ENCODE data around the gene GRHPR.

DNA sequence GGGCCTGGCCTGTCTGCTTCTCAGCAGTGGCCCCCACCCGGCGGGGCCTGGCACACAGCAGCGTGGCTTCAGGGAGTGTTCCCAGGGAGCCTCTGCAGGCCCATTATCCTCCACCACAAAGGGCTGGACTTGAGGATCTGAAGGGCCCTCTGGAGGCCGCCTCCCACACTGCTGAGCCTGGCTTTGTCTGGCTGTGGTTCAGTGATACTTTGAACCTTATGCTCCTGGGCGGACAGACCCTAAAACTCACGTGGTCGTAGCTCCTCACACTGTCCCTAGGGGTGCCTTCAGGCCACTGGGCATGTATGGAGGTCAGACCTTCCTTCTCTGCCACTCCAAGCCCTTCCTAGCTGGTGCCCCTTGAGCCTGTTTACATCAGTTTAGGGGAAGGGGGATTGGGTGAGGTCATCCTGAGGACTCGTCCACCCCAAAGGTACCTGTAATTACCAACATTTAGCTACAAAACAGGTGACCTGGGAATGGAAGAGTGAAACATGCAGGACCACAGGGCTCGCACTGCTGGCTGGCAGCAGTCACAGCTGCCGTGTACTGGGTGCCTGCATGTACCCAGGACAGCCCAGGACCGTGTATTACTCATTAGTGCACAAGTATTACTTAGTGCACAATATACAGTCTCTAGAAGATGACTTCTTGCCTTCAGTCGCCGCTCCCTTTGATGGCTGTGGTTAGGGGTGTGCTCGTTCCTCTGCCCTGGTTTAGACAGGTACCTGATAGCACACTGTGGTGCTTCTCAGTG, 8.5 kb downstream of the GRHPR start:
- TF ChIP-seq, protein P1, sequence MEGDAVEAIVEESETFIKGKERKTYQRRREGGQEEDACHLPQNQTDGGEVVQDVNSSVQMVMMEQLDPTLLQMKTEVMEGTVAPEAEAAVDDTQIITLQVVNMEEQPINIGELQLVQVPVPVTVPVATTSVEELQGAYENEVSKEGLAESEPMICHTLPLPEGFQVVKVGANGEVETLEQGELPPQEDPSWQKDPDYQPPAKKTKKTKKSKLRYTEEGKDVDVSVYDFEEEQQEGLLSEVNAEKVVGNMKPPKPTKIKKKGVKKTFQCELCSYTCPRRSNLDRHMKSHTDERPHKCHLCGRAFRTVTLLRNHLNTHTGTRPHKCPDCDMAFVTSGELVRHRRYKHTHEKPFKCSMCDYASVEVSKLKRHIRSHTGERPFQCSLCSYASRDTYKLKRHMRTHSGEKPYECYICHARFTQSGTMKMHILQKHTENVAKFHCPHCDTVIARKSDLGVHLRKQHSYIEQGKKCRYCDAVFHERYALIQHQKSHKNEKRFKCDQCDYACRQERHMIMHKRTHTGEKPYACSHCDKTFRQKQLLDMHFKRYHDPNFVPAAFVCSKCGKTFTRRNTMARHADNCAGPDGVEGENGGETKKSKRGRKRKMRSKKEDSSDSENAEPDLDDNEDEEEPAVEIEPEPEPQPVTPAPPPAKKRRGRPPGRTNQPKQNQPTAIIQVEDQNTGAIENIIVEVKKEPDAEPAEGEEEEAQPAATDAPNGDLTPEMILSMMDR (conservative IDR thresholded peaks at IDR 0.05; ENCODE audit: low read length) = peak; percentile 29; the same call in 1 of the 2 replicates
- TF ChIP-seq EZH2phosphoT487 (IDR thresholded peaks at IDR 0.05; ENCODE audit: borderline replicate concordance, low read depth, low read length) = no peak
